Measurements from ENCODE around the gene ZNF766. TPM values are rescaled to one million over a fixed set of nuclear protein-coding genes. Genes with fewer than 3 reads are reported as not detected.
"Not testable (repeated sequence)": the region's sequence is repeated elsewhere in the genome, so short reads cannot be mapped to it uniquely, and the experiment has no call there.

Gene ZNF766
- polyA plus RNA-seq, 1 donor (not counting 4 experiments of a cell fraction or from before 2014, with no cell fraction given): 10.6 TPM

DNA sequence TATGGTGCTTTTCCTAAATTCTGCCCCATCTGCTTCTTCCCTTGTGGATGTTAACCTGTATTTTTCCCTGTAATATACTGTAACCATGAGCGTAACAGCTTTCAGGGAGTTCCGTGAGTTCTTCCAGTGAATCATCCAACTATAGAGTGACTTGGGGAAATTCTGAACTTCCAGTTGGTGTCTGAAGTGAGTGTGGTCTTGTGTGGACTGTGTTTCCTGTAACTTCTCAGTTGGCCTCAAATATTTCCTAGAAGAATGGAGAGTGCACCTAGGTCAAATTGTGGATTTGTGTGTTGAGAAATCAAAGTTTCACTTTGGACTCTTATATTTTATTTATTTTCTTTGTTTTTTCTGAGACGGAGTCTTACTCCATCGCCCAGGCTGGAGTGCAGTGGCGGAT, 11.0 kb upstream of the ZNF766 start:
- no peaks in the 10 kb centered on the region for H3K4me1 ChIP-seq (ENCODE audit: control insufficient read depth, extremely low read depth, insufficient read depth, low read length)
- H3K4me3 ChIP-seq (ENCODE audit: control insufficient read depth in 2 of 3, extremely low read depth in 1 of 3, insufficient read depth in 2 of 3, low read depth in 1 of 3, low read length in 3 of 3): no peak overlapping the region
- no peaks in the 10 kb centered on the region for H3K27me3 ChIP-seq (ENCODE audit: control insufficient read depth, extremely low read depth, insufficient read depth, low read length)
- H3K4me2 ChIP-seq (ENCODE audit: control insufficient read depth, extremely low read depth, insufficient read depth, low read depth, low read length): no peak overlapping the region
- dilution Hi-C loops (cut with MboI; ENCODE audit: extremely low pct_ligation_motif_present, low sequenced_read_pairs): no loop called here
- FAIRE-seq: no peak
- TF ChIP-seq, protein P1, sequence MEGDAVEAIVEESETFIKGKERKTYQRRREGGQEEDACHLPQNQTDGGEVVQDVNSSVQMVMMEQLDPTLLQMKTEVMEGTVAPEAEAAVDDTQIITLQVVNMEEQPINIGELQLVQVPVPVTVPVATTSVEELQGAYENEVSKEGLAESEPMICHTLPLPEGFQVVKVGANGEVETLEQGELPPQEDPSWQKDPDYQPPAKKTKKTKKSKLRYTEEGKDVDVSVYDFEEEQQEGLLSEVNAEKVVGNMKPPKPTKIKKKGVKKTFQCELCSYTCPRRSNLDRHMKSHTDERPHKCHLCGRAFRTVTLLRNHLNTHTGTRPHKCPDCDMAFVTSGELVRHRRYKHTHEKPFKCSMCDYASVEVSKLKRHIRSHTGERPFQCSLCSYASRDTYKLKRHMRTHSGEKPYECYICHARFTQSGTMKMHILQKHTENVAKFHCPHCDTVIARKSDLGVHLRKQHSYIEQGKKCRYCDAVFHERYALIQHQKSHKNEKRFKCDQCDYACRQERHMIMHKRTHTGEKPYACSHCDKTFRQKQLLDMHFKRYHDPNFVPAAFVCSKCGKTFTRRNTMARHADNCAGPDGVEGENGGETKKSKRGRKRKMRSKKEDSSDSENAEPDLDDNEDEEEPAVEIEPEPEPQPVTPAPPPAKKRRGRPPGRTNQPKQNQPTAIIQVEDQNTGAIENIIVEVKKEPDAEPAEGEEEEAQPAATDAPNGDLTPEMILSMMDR (optimal IDR thresholded peaks at IDR 0.05 in 1 of 3, IDR thresholded peaks at IDR 0.05 in 1 of 3, conservative IDR thresholded peaks at IDR 0.05 in 1 of 3; ENCODE audit: extremely low read depth in 1 of 3, insufficient read depth in 2 of 3, low read length in 3 of 3): no peak
- no peak for TF ChIP-seq EZH2 (IDR thresholded peaks at IDR 0.05; ENCODE audit: low read length)
- peaks cover 2% of the 10 kb centered on the region for H3K9me3 ChIP-seq (ENCODE audit: control insufficient read depth, low read depth, low read length)
- H2AFZ ChIP-seq (ENCODE audit: control insufficient read depth, low read length): no peak overlapping the region
- no peaks in the 10 kb centered on the region for H4K20me1 ChIP-seq (ENCODE audit: control insufficient read depth, extremely low read depth, insufficient read depth, low read length)
- H3K9me1 ChIP-seq (ENCODE audit: control insufficient read depth, extremely low read depth, insufficient read depth, low read length): no peaks in the 10 kb centered on the region
- DNase-seq (ENCODE audit: low read depth, low spot score): no peak
- H3K9ac ChIP-seq (ENCODE audit: control insufficient read depth, extremely low read depth, insufficient read depth, low read length): no peak overlapping the region
- no peaks in the 10 kb centered on the region for H3K79me2 ChIP-seq (ENCODE audit: control insufficient read depth, insufficient read depth, low read length)
- H3K27ac ChIP-seq (ENCODE audit: control insufficient read depth, insufficient read depth, low read length): no peak overlapping the region
- no peaks in the 10 kb centered on the region for H3K36me3 ChIP-seq (ENCODE audit: control insufficient read depth in 2 of 2, extremely low read depth in 1 of 2, insufficient read depth in 2 of 2, low read length in 2 of 2)

GRCh38 chr19:52265556-52265955, 3.8 kb upstream of the ZNF766 start:
- H2AFZ ChIP-seq (ENCODE audit: control insufficient read depth, low read length); H3K36me3 ChIP-seq (ENCODE audit: control insufficient read depth in 2 of 2, extremely low read depth in 1 of 2, insufficient read depth in 2 of 2, low read length in 2 of 2); H3K4me3 ChIP-seq (ENCODE audit: control insufficient read depth in 2 of 3, extremely low read depth in 1 of 3, insufficient read depth in 2 of 3, low read depth in 1 of 3, low read length in 3 of 3); H3K9me1 ChIP-seq (ENCODE audit: control insufficient read depth, extremely low read depth, insufficient read depth, low read length); H3K4me1 ChIP-seq (ENCODE audit: control insufficient read depth, extremely low read depth, insufficient read depth, low read length); H3K9me3 ChIP-seq (ENCODE audit: control insufficient read depth, low read depth, low read length); H4K20me1 ChIP-seq (ENCODE audit: control insufficient read depth, extremely low read depth, insufficient read depth, low read length); H3K4me2 ChIP-seq (ENCODE audit: control insufficient read depth, extremely low read depth, insufficient read depth, low read depth, low read length); H3K27ac ChIP-seq (ENCODE audit: control insufficient read depth, insufficient read depth, low read length); dilution Hi-C loops (cut with MboI; ENCODE audit: extremely low pct_ligation_motif_present, low sequenced_read_pairs); FAIRE-seq; DNase-seq (ENCODE audit: low read depth, low spot score); H3K9ac ChIP-seq (ENCODE audit: control insufficient read depth, extremely low read depth, insufficient read depth, low read length); H3K27me3 ChIP-seq (ENCODE audit: control insufficient read depth, extremely low read depth, insufficient read depth, low read length): not testable (repeated sequence)
- H3K79me2 ChIP-seq (ENCODE audit: control insufficient read depth, insufficient read depth, low read length): peaks cover 11% of the 10 kb centered on the region

GRCh38 chr19:52270266-52270885, 989 bp downstream of the ZNF766 start:
- TF ChIP-seq EZH2 (IDR thresholded peaks at IDR 0.05; ENCODE audit: low read length): no peak
- TF ChIP-seq, protein P1 (optimal IDR thresholded peaks at IDR 0.05 in 1 of 3, IDR thresholded peaks at IDR 0.05 in 1 of 3, conservative IDR thresholded peaks at IDR 0.05 in 1 of 3; ENCODE audit: extremely low read depth in 1 of 3, insufficient read depth in 2 of 3, low read length in 3 of 3): no peak
- H3K27ac ChIP-seq (ENCODE audit: control insufficient read depth, insufficient read depth, low read length): peak overlapping the region; percentile 98
- peak overlapping the region; percentile 100 for H3K9ac ChIP-seq (ENCODE audit: control insufficient read depth, extremely low read depth, insufficient read depth, low read length)
- no peak for FAIRE-seq
- no peak for DNase-seq (ENCODE audit: low read depth, low spot score)
- H3K27me3 ChIP-seq (ENCODE audit: control insufficient read depth, extremely low read depth, insufficient read depth, low read length): no peaks in the 10 kb centered on the region
- H3K4me2 ChIP-seq (ENCODE audit: control insufficient read depth, extremely low read depth, insufficient read depth, low read depth, low read length): peak overlapping the region; percentile 97
- peaks cover 10 to 12% of the 10 kb centered on the region in 2 experiments for H3K36me3 ChIP-seq (ENCODE audit: control insufficient read depth in 2 of 2, extremely low read depth in 1 of 2, insufficient read depth in 2 of 2, low read length in 2 of 2)
- no peaks in the 10 kb centered on the region for H4K20me1 ChIP-seq (ENCODE audit: control insufficient read depth, extremely low read depth, insufficient read depth, low read length)
- no peaks in the 10 kb centered on the region for H3K9me3 ChIP-seq (ENCODE audit: control insufficient read depth, low read depth, low read length)
- H3K4me3 ChIP-seq (ENCODE audit: control insufficient read depth in 2 of 3, extremely low read depth in 1 of 3, insufficient read depth in 2 of 3, low read depth in 1 of 3, low read length in 3 of 3): peak overlapping the region; percentile 84 to 98 (median 85)
- peaks cover 4% of the 10 kb centered on the region for H3K4me1 ChIP-seq (ENCODE audit: control insufficient read depth, extremely low read depth, insufficient read depth, low read length)
- H3K79me2 ChIP-seq (ENCODE audit: control insufficient read depth, insufficient read depth, low read length): peaks cover 50% of the 10 kb centered on the region
- H3K9me1 ChIP-seq (ENCODE audit: control insufficient read depth, extremely low read depth, insufficient read depth, low read length): no peaks in the 10 kb centered on the region
- H2AFZ ChIP-seq (ENCODE audit: control insufficient read depth, low read length): peak overlapping the region; percentile 89
- dilution Hi-C loops (cut with MboI; ENCODE audit: extremely low pct_ligation_motif_present, low sequenced_read_pairs): no loop called here

Measured in keratinocyte (primary cell).